Measurements from ENCODE around the gene CHCHD6. TPM values are rescaled to one million over a fixed set of nuclear protein-coding genes. Genes with fewer than 3 reads are reported as not detected.

Gene CHCHD6
- total RNA-seq, 2 experiments from 2014 or later = 12.7 to 13.1 TPM

DNA sequence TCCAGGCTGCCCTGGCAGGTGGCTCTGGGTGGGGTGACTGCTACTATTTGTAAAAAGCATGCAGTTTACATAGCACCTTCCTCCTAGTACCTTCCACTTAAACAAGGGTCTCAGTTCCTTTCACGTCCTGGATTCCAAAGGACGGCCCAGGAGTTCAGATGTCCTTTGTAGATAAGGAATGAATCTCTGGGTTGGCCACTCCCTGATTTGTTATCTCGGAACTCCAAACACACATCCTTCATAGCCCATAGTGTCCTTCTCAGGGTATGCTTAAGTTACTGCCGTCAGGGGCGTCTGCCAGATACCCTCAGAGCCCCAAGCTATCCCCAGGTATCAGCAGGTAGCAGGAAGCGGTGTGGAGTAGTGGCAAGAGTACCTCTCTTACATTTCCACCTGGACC, 177.8 kb downstream of the CHCHD6 start:
- H3K4me1 Mint-ChIP-seq (ENCODE audit: low read depth) = no peaks in the 10 kb centered on the region
- H3K36me3 Mint-ChIP-seq = no peaks in the 10 kb centered on the region
- H3K27me3 Mint-ChIP-seq = no peaks in the 10 kb centered on the region
- H3K27ac Mint-ChIP-seq = no peak overlapping the region
- POLR2A ChIA-PET = no interaction called here
- CTCF ChIA-PET = no interaction called here
- intact Hi-C loops (cut with micrococcal nuclease) = no loop called here
- no peaks in the 10 kb centered on the region for H3K9me3 Mint-ChIP-seq
- no peak for DNase-seq
- H3K4me3 Mint-ChIP-seq = no peak overlapping the region

GRCh38 chr3:126883241-126883640, 179.2 kb downstream of the CHCHD6 start:
- intact Hi-C loops (cut with micrococcal nuclease) = no loop called here
- no peaks in the 10 kb centered on the region for H3K4me1 Mint-ChIP-seq (ENCODE audit: low read depth)
- H3K4me3 Mint-ChIP-seq = no peak overlapping the region
- ChIA-PET CTCF (no interaction called here), POLR2A (no interaction called here)
- H3K27ac Mint-ChIP-seq = no peak overlapping the region
- no peaks in the 10 kb centered on the region for H3K9me3 Mint-ChIP-seq
- peaks cover under 1% of the 10 kb centered on the region for H3K36me3 Mint-ChIP-seq
- H3K27me3 Mint-ChIP-seq = no peaks in the 10 kb centered on the region
- DNase-seq = no peak

- no peak for DNase-seq
- H3K4me1 Mint-ChIP-seq (ENCODE audit: low read depth) = no peaks in the 10 kb centered on the region
- no peaks in the 10 kb centered on the region for H3K9me3 Mint-ChIP-seq
- CTCF ChIA-PET = no interaction called here
- no peak overlapping the region for H3K27ac Mint-ChIP-seq
- POLR2A ChIA-PET = no interaction called here
- no peaks in the 10 kb centered on the region for H3K27me3 Mint-ChIP-seq
- intact Hi-C loops (cut with micrococcal nuclease) = no loop called here
- H3K36me3 Mint-ChIP-seq = peaks cover 2% of the 10 kb centered on the region
- H3K4me3 Mint-ChIP-seq = no peak overlapping the region
Measured at GRCh38 chr3:126885425-126885824, 181.4 kb downstream of the CHCHD6 start.

- Mint-ChIP-seq H3K9me3 (no peaks in the 10 kb centered on the region), H3K4me1 (ENCODE audit: low read depth) (no peaks in the 10 kb centered on the region), H3K4me3 (no peak overlapping the region), H3K27ac (no peak overlapping the region), H3K27me3 (no peaks in the 10 kb centered on the region), H3K36me3 (peaks cover 2% of the 10 kb centered on the region)
- intact Hi-C loops (cut with micrococcal nuclease) = no loop called here
- no peak for DNase-seq
- ChIA-PET CTCF (no interaction called here), POLR2A (no interaction called here)
Measured at GRCh38 chr3:126886217-126886616, 182.2 kb downstream of the CHCHD6 start.

GRCh38 chr3:126887686-126888085, 183.6 kb downstream of the CHCHD6 start:
- Mint-ChIP-seq H3K4me3 (no peak overlapping the region), H3K27ac (no peak overlapping the region), H3K4me1 (ENCODE audit: low read depth) (no peaks in the 10 kb centered on the region), H3K27me3 (no peaks in the 10 kb centered on the region), H3K9me3 (no peaks in the 10 kb centered on the region), H3K36me3 (peaks cover 4% of the 10 kb centered on the region)
- POLR2A ChIA-PET = no interaction called here
- CTCF ChIA-PET = no interaction called here
- no peak for DNase-seq
- intact Hi-C loops (cut with micrococcal nuclease) = no loop called here

- intact Hi-C loops (cut with micrococcal nuclease) = no loop called here
- Mint-ChIP-seq H3K27me3 (no peaks in the 10 kb centered on the region), H3K4me3 (no peak overlapping the region), H3K9me3 (no peaks in the 10 kb centered on the region), H3K4me1 (ENCODE audit: low read depth) (no peaks in the 10 kb centered on the region), H3K36me3 (peaks cover 4% of the 10 kb centered on the region), H3K27ac (no peak overlapping the region)
- ChIA-PET POLR2A (no interaction called here), CTCF (no interaction called here)
- DNase-seq = no peak
Measured at GRCh38 chr3:126888186-126888760, 184.2 kb downstream of the CHCHD6 start.

DNA sequence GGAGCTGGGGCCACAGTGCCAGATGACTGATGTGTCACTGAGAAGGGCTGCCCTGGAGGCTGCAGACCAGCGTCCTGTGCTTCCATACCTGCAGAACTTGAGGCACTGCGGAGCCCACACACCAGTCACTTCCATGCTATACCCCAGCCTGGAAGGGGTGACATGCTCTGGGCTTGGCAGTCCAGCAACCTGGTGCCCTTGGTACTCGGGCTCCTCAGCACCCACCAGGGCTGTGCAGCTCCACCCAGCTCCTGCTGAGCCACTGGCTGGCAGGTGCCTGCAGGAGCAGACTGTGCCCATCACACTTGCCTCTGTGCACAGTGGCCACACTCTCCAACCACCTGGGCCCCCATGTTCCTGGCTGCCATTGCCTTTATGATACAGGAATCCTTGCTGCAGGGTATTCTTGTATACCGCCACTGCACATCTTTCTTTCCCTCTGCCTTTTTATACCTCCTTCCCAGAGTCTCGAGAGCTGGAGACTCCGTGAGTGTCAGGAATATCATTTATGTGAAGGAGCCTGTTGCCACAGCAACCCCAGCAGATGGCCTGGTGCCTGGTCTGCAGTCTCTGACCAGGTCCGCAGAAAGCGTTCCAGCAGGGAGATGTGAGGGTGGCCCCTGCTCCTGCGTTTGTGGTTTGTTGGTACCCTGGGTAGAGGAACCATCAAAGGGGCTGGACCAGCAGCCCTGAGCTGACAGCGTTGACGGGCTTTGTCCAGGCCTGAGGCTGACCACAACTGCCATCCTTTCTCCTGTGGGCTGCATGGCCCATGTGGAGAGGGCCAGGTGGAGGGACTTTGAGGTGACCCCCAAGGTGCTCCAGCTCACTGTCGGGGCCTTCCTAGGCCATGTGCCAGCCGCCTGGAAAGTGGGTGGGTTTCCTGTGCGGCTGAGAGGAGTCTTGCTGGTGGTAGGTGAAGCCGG, 185.5 kb downstream of the CHCHD6 start:
- ChIA-PET POLR2A (no interaction called here), CTCF (no interaction called here)
- intact Hi-C loops (cut with micrococcal nuclease) = no loop called here
- Mint-ChIP-seq H3K27me3 (no peaks in the 10 kb centered on the region), H3K27ac (no peak overlapping the region), H3K36me3 (peaks cover 4% of the 10 kb centered on the region), H3K4me3 (no peak overlapping the region), H3K9me3 (no peaks in the 10 kb centered on the region), H3K4me1 (ENCODE audit: low read depth) (no peaks in the 10 kb centered on the region)
- no peak for DNase-seq

- DNase-seq = no peak
- H3K27ac Mint-ChIP-seq = no peak overlapping the region
- CTCF ChIA-PET = no interaction called here
- H3K4me1 Mint-ChIP-seq (ENCODE audit: low read depth) = no peaks in the 10 kb centered on the region
- POLR2A ChIA-PET = no interaction called here
- H3K9me3 Mint-ChIP-seq = no peaks in the 10 kb centered on the region
- H3K36me3 Mint-ChIP-seq = peaks cover 4% of the 10 kb centered on the region
- intact Hi-C loops (cut with micrococcal nuclease) = no loop called here
- H3K4me3 Mint-ChIP-seq = no peak overlapping the region
- H3K27me3 Mint-ChIP-seq = no peaks in the 10 kb centered on the region
Measured at GRCh38 chr3:126891141-126891540, 187.1 kb downstream of the CHCHD6 start.

- CTCF ChIA-PET = no interaction called here
Measured at GRCh38 chr3:126891791-126892190, 187.8 kb downstream of the CHCHD6 start.

DNA sequence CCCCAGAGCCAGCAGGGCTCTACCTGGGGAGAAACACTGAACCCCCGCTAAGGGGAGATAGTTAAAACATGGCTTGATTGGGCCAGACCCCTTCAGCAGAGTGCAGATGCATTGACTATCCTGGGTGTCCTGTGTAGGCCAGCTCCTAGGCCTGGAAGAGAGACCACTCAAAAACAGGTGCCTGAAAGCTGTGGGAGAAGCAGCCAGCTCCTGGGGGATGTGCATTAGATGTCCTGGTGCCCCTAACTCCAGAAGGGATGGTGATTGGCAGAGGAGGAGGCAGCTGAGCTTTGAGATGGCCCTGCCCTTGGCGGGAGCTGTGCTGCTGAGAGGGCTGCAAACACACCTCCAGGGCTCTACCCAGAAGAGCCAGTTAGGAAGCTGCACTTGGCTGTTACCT, 189.6 kb downstream of the CHCHD6 start:
- H3K27me3 Mint-ChIP-seq = no peaks in the 10 kb centered on the region
- H3K27ac Mint-ChIP-seq = no peak overlapping the region
- POLR2A ChIA-PET = no interaction called here
- intact Hi-C loops (cut with micrococcal nuclease) = no loop called here
- CTCF ChIA-PET = no interaction called here
- no peaks in the 10 kb centered on the region for H3K9me3 Mint-ChIP-seq
- H3K36me3 Mint-ChIP-seq = peaks cover 2% of the 10 kb centered on the region
- no peak for DNase-seq
- no peaks in the 10 kb centered on the region for H3K4me1 Mint-ChIP-seq (ENCODE audit: low read depth)
- H3K4me3 Mint-ChIP-seq = no peak overlapping the region

More at GRCh38 chr3:126891791-126892190, 187.8 kb downstream of the CHCHD6 start:
- Mint-ChIP-seq H3K9me3 (no peaks in the 10 kb centered on the region), H3K4me3 (no peak overlapping the region), H3K27ac (no peak overlapping the region), H3K4me1 (ENCODE audit: low read depth) (no peaks in the 10 kb centered on the region), H3K27me3 (no peaks in the 10 kb centered on the region), H3K36me3 (peaks cover 4% of the 10 kb centered on the region)
- no peak for DNase-seq
- intact Hi-C loops (cut with micrococcal nuclease) = no loop called here
- POLR2A ChIA-PET = no interaction called here

GRCh38 chr3:126894475-126894874, 190.4 kb downstream of the CHCHD6 start:
- no peak for DNase-seq
- H3K4me3 Mint-ChIP-seq = no peak overlapping the region
- CTCF ChIA-PET = no interaction called here

GRCh38 chr3:126895178-126896066, 191.4 kb downstream of the CHCHD6 start:
- Mint-ChIP-seq H3K9me3 (no peaks in the 10 kb centered on the region), H3K4me1 (ENCODE audit: low read depth) (no peaks in the 10 kb centered on the region), H3K27ac (no peak overlapping the region), H3K27me3 (no peaks in the 10 kb centered on the region), H3K36me3 (peaks cover 2% of the 10 kb centered on the region), H3K4me3 (no peak overlapping the region)
- ChIA-PET POLR2A (no interaction called here), CTCF (no interaction called here)
- no peak for DNase-seq
- intact Hi-C loops (cut with micrococcal nuclease) = no loop called here

More at GRCh38 chr3:126894475-126894874, 190.4 kb downstream of the CHCHD6 start:
- intact Hi-C loops (cut with micrococcal nuclease) = no loop called here
- Mint-ChIP-seq H3K27me3 (no peaks in the 10 kb centered on the region), H3K4me1 (ENCODE audit: low read depth) (no peaks in the 10 kb centered on the region), H3K27ac (no peak overlapping the region), H3K9me3 (no peaks in the 10 kb centered on the region), H3K36me3 (peaks cover 2% of the 10 kb centered on the region)
- POLR2A ChIA-PET = no interaction called here
